Measurements from ENCODE around the gene GRK1.

The GRK1 gene

GRCh38 chr13:113732961-113733950, 66.2 kb downstream of the GRK1 start:
- no peak for TF ChIP-seq ZFX (IDR thresholded peaks at IDR 0.05; ENCODE audit: borderline replicate concordance)
- no peak for TF ChIP-seq CTCF (IDR thresholded peaks at IDR 0.05)
- no peak overlapping the region for H3K27ac ChIP-seq

GRCh38 chr13:113734099-113734825, 67.2 kb downstream of the GRK1 start:
- no peak overlapping the region for H3K27ac ChIP-seq
- TF ChIP-seq CTCF (IDR thresholded peaks at IDR 0.05), result no peak
- no peak for TF ChIP-seq ZFX (IDR thresholded peaks at IDR 0.05; ENCODE audit: borderline replicate concordance)

GRCh38 chr13:113734826-113735125, 67.8 kb downstream of the GRK1 start:
- no peak for TF ChIP-seq CTCF (IDR thresholded peaks at IDR 0.05)
- TF ChIP-seq ZFX (IDR thresholded peaks at IDR 0.05; ENCODE audit: borderline replicate concordance), result no peak
- no peak overlapping the region for H3K27ac ChIP-seq

GRCh38 chr13:113735194-113735593, 68.2 kb downstream of the GRK1 start:
- TF ChIP-seq CTCF (IDR thresholded peaks at IDR 0.05), result no peak
- H3K27ac ChIP-seq, result no peak overlapping the region

GRCh38 chr13:113735750-113736149, 68.7 kb downstream of the GRK1 start:
- H3K27ac ChIP-seq, result no peak overlapping the region
- TF ChIP-seq CTCF (IDR thresholded peaks at IDR 0.05), result no peak

GRCh38 chr13:113736258-113736731, 69.3 kb downstream of the GRK1 start:
- TF ChIP-seq CTCF (IDR thresholded peaks at IDR 0.05) (no peak), ZFX (IDR thresholded peaks at IDR 0.05; ENCODE audit: borderline replicate concordance) (no peak)
- H3K27ac ChIP-seq, result no peak overlapping the region

GRCh38 chr13:113737803-113738202, 70.8 kb downstream of the GRK1 start:
- TF ChIP-seq CTCF (IDR thresholded peaks at IDR 0.05) (no peak), ZFX (IDR thresholded peaks at IDR 0.05; ENCODE audit: borderline replicate concordance) (no peak)
- no peak overlapping the region for H3K27ac ChIP-seq

Measured in 22Rv1 (cell line).